SK-N-SH (cell line): ENCODE results near the gene CCDC187. TPM values are rescaled to one million over a fixed set of nuclear protein-coding genes. Genes with fewer than 3 reads are reported as not detected.

ENCODE experiments used
- CTCF ChIA-PET: fragments of 300-600, 350-600 bp; formaldehyde crosslinking; extraction: SDS; loops from one replicate; lab custom pipeline; 2021; lab: Yijun Ruan, JAX
- POLR2A ChIA-PET: fragments of 350-600 bp; sonication (Branson Sonifier 250); formaldehyde crosslinking; extraction: SDS; loops from one replicate; lab custom pipeline; 2020; ENCODE audit warnings: antibody characterized with exemption, inconsistent platforms; lab: Yijun Ruan, JAX
- DNase-seq: peaks from one replicate; pipeline ENCODE4 v3.0.0; 2012
- H2AFZ ChIP-seq: fragments of 200-600 bp; sonication (generic); 2 replicates; pipeline ENCODE4 v1.8.1; 2016; ENCODE audit warnings: antibody characterized with exemption, mild to moderate bottlenecking, low read depth
- H3F3A ChIP-seq: fragments of 200-600 bp; sonication (generic); replicated peaks from 2 replicates; pipeline ENCODE3; 2016; ENCODE audit warnings: antibody characterized with exemption, mild to moderate bottlenecking; ENCODE audit not compliant: insufficient read depth
- H3K27ac ChIP-seq, 2 experiments: fragments of 200-500 bp in 1 of 2; fragments of 200-600 bp in 1 of 2; sonication (Bioruptor generic) in 1 of 2; sonication (generic), shearing (Covaris generic) in 1 of 2; 2 replicates each; pipeline versions ENCODE4 v1.5.1 to v1.6.1; 2014 to 2016; ENCODE audit warnings: low read depth in 2 of 2, inconsistent platforms in 1 of 2, low read length in 1 of 2, mild to moderate bottlenecking in 1 of 2, mixed read lengths in 1 of 2
- H3K27me3 ChIP-seq: fragments of 200-600 bp; sonication (generic), shearing (Covaris generic); 2 replicates; pipeline ENCODE4 v1.6.1; 2016; ENCODE audit warnings: mixed run types; ENCODE audit not compliant: insufficient read depth
- H3K36me3 ChIP-seq, 2 experiments: fragments of 200-500 bp in 1 of 2; fragments of 200-600 bp in 1 of 2; sonication (Bioruptor generic) in 1 of 2; sonication (generic) in 1 of 2; replicated peaks in 1 of 2; 2 replicates each; pipeline versions ENCODE3 to v1.5.1; 2014 to 2016; ENCODE audit warnings: low read length in 1 of 2, mild to moderate bottlenecking in 1 of 2; ENCODE audit not compliant: insufficient read depth in 2 of 2, control insufficient read depth in 1 of 2
- H3K4me1 ChIP-seq, 2 experiments: fragments of 200-500 bp in 1 of 2; fragments of 200-600 bp in 1 of 2; sonication (Bioruptor generic) in 1 of 2; sonication (generic), shearing (Covaris generic) in 1 of 2; 2 replicates each; pipeline versions ENCODE4 v1.5.1 to v1.6.1; 2014 to 2016; ENCODE audit warnings: low read depth in 1 of 2, low read length in 1 of 2, mixed run types in 1 of 2; ENCODE audit not compliant: insufficient read depth in 2 of 2, control insufficient read depth in 1 of 2
- H3K4me2 ChIP-seq: fragments of 200-600 bp; sonication (generic), shearing (Covaris generic); 2 replicates; pipeline ENCODE4 v1.6.1; 2017; ENCODE audit warnings: mixed run types
- H3K4me3 ChIP-seq, 2 experiments: fragments of 200-500 bp in 1 of 2; fragments of 200-600 bp in 1 of 2; sonication (Bioruptor generic) in 1 of 2; sonication (generic), shearing (Covaris generic) in 1 of 2; 2 replicates each; pipeline versions ENCODE4 v1.5.1 to v1.8.1; 2014 to 2016; ENCODE audit warnings: low read depth in 2 of 2, inconsistent platforms in 1 of 2, low read length in 1 of 2, mild to moderate bottlenecking in 1 of 2, mixed read lengths in 1 of 2, moderate library complexity in 1 of 2
- H3K79me2 ChIP-seq: fragments of 200-600 bp; sonication (generic); 2 replicates; pipeline ENCODE4 v1.8.1; 2017; ENCODE audit warnings: mild to moderate bottlenecking; ENCODE audit not compliant: insufficient read depth
- H3K9ac ChIP-seq: fragments of 200-600 bp; sonication (generic); 2 replicates; pipeline ENCODE4 v1.6.1; 2017; ENCODE audit warnings: mixed run types
- H3K9me2 ChIP-seq: fragments of 200-600 bp; sonication (generic); 2 replicates; pipeline ENCODE4 v1.6.1; 2017; ENCODE audit warnings: mixed run types
- H3K9me3 ChIP-seq: fragments of 200-600 bp; sonication (generic); 2 replicates; pipeline ENCODE4 v1.6.1; 2017; ENCODE audit warnings: mixed run types, mild to moderate bottlenecking, moderate library complexity
- H4K20me1 ChIP-seq: fragments of 200-600 bp; sonication (generic); 2 replicates; pipeline ENCODE4 v1.6.1; 2017; ENCODE audit warnings: mild to moderate bottlenecking, mixed run types; ENCODE audit not compliant: insufficient read depth
- CHD2 ChIP-seq: fragments of 150-350 bp; IDR thresholded peaks from 2 replicates; pipeline ENCODE4 v1.6.1; 2018; ENCODE audit warnings: low read length; ENCODE audit not compliant: partially characterized antibody
- FOXJ3 ChIP-seq: sonication (generic); formaldehyde crosslinking; IDR thresholded peaks from 2 replicates; pipeline ENCODE4 v1.5.1; 2020; ENCODE audit warnings: mild to moderate bottlenecking, missing genetic modification reagents
- JUND ChIP-seq: IDR thresholded peaks from 2 replicates; pipeline ENCODE4 v1.4.0; 2012
- MXI1 ChIP-seq: IDR thresholded peaks from 2 replicates; pipeline ENCODE4 v1.6.1; 2012; ENCODE audit warnings: mild to moderate bottlenecking, low read depth, low read length, improper control_type of control experiment
- POLR2AphosphoS5 ChIP-seq: IDR thresholded peaks from 2 replicates; pipeline ENCODE4 v1.6.1; 2012; ENCODE audit warnings: low read depth, low read length
- RAD21 ChIP-seq: IDR thresholded peaks from 2 replicates; pipeline ENCODE4 v1.6.1; 2012; ENCODE audit warnings: mild to moderate bottlenecking, low read length
- RXRA ChIP-seq: IDR thresholded peaks from 2 replicates; pipeline ENCODE4 v1.4.0; 2012; ENCODE audit warnings: low read depth, mild to moderate bottlenecking, borderline replicate concordance
- SIN3A ChIP-seq: IDR thresholded peaks from 2 replicates; pipeline ENCODE4 v1.6.1; 2012; ENCODE audit warnings: low read depth, mild to moderate bottlenecking, low read length, moderate library complexity, borderline replicate concordance
- TEAD4 ChIP-seq: IDR thresholded peaks from 2 replicates; pipeline ENCODE4 v1.4.0; 2012; ENCODE audit warnings: mild to moderate bottlenecking, borderline replicate concordance; ENCODE audit not compliant: insufficient read depth
- YY1 ChIP-seq: IDR thresholded peaks from 2 replicates; pipeline ENCODE4 v1.4.0; 2012; ENCODE audit warnings: low read depth, mild to moderate bottlenecking
- WGBS: methylation state at CpG from one replicate; pipeline ENCODE4 v1.1.6; 2017; ENCODE audit warnings: low lambda C conversion rate; 5-methylcytosine and 5-hydroxymethylcytosine counted together
- polyA plus RNA-seq, 3 experiments: library from polyadenylated mRNA; depleted of rRNA; stranded (reverse); fragments of >200 nt; gene quantifications; 2 replicates each; pipeline ENCODE4 v1.2.3, GENCODE V29; 2012
- TF ChIP-seq, protein P1 (sequence below): IDR thresholded peaks from 2 replicates; pipeline ENCODE4 v1.4.0; 2012; ENCODE audit warnings: low read depth
- TF ChIP-seq, protein P2 (sequence below): fragments of 200-600 bp; sonication (generic); IDR thresholded peaks from 2 replicates; pipeline ENCODE4 v1.6.1; 2017; ENCODE audit warnings: antibody characterized with exemption, mild to moderate bottlenecking, moderate library complexity
- TF ChIP-seq, protein P3 (sequence below): IDR thresholded peaks from 2 replicates; pipeline ENCODE4 v1.4.0; 2012; ENCODE audit warnings: low read depth, borderline replicate concordance

CCDC187 gene
- polyA plus RNA-seq, 1 of the 3 experiments (the other 2 are of a cell fraction) = not detected

DNA sequence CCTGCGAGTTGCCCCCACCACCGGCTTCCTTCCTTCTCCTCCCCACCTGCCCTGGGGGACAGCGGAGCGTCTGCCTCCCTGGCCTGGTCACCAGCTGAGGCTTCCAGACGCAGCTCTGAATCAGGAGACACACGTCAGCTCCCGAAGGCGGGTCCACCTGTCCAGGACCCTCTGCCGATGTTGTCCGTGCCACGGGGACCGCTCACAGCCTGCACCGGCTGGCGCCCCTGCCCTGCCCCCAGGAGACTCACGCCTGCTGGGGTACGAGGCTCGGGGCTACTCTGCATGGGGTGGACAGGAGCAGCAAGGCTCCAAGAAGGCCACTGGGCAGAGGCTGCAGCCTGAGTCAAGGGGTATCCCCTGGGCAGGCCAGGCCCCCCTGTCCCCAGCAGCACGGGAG, 1.9 kb upstream of the CCDC187 start:
- no peaks in the 10 kb centered on the region for H3K79me2 ChIP-seq
- TF ChIP-seq FOXJ3 (CRISPR knock-in tag) (no peak), RXRA (no peak), RAD21 (no peak), POLR2AphosphoS5 (no peak), TEAD4 (no peak), CHD2 (no peak), SIN3A (no peak), MXI1 (no peak), JUND (no peak)
- TF ChIP-seq, protein P1, sequence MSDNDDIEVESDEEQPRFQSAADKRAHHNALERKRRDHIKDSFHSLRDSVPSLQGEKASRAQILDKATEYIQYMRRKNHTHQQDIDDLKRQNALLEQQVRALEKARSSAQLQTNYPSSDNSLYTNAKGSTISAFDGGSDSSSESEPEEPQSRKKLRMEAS = no peak
- TF ChIP-seq, protein P2, sequence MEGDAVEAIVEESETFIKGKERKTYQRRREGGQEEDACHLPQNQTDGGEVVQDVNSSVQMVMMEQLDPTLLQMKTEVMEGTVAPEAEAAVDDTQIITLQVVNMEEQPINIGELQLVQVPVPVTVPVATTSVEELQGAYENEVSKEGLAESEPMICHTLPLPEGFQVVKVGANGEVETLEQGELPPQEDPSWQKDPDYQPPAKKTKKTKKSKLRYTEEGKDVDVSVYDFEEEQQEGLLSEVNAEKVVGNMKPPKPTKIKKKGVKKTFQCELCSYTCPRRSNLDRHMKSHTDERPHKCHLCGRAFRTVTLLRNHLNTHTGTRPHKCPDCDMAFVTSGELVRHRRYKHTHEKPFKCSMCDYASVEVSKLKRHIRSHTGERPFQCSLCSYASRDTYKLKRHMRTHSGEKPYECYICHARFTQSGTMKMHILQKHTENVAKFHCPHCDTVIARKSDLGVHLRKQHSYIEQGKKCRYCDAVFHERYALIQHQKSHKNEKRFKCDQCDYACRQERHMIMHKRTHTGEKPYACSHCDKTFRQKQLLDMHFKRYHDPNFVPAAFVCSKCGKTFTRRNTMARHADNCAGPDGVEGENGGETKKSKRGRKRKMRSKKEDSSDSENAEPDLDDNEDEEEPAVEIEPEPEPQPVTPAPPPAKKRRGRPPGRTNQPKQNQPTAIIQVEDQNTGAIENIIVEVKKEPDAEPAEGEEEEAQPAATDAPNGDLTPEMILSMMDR = no peak
- H3K27me3 ChIP-seq = no peaks in the 10 kb centered on the region
- H4K20me1 ChIP-seq = no peaks in the 10 kb centered on the region
- H3K4me3 ChIP-seq = no peak overlapping the region
- CTCF ChIA-PET = interaction anchor here (1.0 to 1.2 kb wide), 4 partner anchors 8 to 135 kb away, joined by 3 to 4 read pairs (median 3); no protein-coding TSS in a partner anchor
- POLR2A ChIA-PET = interaction anchor here (1.4 kb wide), 1 partner anchor 20 kb away, joined by 5 read pairs; no protein-coding TSS in a partner anchor
- 61% methylated on average over 9 of the region's 18 CpGs for WGBS
- H3K9me3 ChIP-seq = no peaks in the 10 kb centered on the region
- DNase-seq = peak; percentile 61
- H3F3A ChIP-seq = peaks cover 5% of the 10 kb centered on the region
- H3K9ac ChIP-seq = no peak overlapping the region
- no peaks in the 10 kb centered on the region for H3K9me2 ChIP-seq
- H3K4me1 ChIP-seq = peaks cover 0 to 5% of the 10 kb centered on the region in 2 experiments; a peak in 1 of 4 replicates
- no peak overlapping the region for H3K4me2 ChIP-seq
- no peaks in the 10 kb centered on the region for H3K36me3 ChIP-seq
- no peak overlapping the region for H3K27ac ChIP-seq
- H2AFZ ChIP-seq = no peak overlapping the region

DNA sequence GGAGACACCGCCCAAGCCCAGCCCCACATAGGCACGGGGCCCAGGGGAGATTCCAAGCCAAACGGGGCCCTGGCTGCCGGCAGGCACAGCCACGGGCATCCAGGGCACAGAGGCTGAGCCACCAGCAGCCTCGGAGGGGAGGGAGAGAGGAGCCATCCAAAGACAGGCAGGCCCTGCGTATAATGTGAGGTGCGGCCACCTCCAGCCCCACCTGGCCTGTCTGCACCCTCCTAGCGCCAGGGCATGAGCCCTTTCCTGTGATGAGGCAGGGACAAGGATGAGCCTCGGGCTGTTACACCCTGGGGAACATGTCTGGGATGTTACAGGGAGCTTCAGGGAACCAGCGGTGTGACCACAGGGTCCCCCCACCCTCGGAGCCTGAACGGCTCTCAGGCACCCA, 1.1 kb upstream of the CCDC187 start:
- no peaks in the 10 kb centered on the region for H3K9me2 ChIP-seq
- POLR2A ChIA-PET = no interaction called here
- CTCF ChIA-PET = interaction anchor here (1.0 to 1.2 kb wide), 4 partner anchors 9 to 134 kb away, joined by 3 to 4 read pairs (median 3); no protein-coding TSS in a partner anchor
- H3K4me1 ChIP-seq = peaks cover 0 to 5% of the 10 kb centered on the region in 2 experiments; a peak in 1 of 4 replicates
- no peaks in the 10 kb centered on the region for H3K27me3 ChIP-seq
- no peak overlapping the region for H3K4me2 ChIP-seq
- H4K20me1 ChIP-seq = no peaks in the 10 kb centered on the region
- TF ChIP-seq, protein P3, sequence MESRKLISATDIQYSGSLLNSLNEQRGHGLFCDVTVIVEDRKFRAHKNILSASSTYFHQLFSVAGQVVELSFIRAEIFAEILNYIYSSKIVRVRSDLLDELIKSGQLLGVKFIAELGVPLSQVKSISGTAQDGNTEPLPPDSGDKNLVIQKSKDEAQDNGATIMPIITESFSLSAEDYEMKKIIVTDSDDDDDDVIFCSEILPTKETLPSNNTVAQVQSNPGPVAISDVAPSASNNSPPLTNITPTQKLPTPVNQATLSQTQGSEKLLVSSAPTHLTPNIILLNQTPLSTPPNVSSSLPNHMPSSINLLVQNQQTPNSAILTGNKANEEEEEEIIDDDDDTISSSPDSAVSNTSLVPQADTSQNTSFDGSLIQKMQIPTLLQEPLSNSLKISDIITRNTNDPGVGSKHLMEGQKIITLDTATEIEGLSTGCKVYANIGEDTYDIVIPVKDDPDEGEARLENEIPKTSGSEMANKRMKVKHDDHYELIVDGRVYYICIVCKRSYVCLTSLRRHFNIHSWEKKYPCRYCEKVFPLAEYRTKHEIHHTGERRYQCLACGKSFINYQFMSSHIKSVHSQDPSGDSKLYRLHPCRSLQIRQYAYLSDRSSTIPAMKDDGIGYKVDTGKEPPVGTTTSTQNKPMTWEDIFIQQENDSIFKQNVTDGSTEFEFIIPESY = no peak
- TF ChIP-seq JUND = no peak
- no peak for TF ChIP-seq YY1
- TF ChIP-seq, protein P1 = no peak
- no peaks in the 10 kb centered on the region for H3K79me2 ChIP-seq
- no peak for DNase-seq
- no peak overlapping the region for H3K27ac ChIP-seq
- H2AFZ ChIP-seq = no peak overlapping the region
- no peak overlapping the region for H3K9ac ChIP-seq
- WGBS = 71% methylated on average over 4 of the region's 13 CpGs
- no peak overlapping the region for H3K4me3 ChIP-seq
- H3K36me3 ChIP-seq = no peaks in the 10 kb centered on the region
- no peaks in the 10 kb centered on the region for H3K9me3 ChIP-seq
- peaks cover 5% of the 10 kb centered on the region for H3F3A ChIP-seq
